ENCODE measurements around the gene CALHM6. TPM values are rescaled to one million over a fixed set of nuclear protein-coding genes. Genes with fewer than 3 reads are reported as not detected.

CALHM6 gene
- total RNA-seq, 2 experiments from 2014 or later, result 10.9 to 11.3 TPM

DNA sequence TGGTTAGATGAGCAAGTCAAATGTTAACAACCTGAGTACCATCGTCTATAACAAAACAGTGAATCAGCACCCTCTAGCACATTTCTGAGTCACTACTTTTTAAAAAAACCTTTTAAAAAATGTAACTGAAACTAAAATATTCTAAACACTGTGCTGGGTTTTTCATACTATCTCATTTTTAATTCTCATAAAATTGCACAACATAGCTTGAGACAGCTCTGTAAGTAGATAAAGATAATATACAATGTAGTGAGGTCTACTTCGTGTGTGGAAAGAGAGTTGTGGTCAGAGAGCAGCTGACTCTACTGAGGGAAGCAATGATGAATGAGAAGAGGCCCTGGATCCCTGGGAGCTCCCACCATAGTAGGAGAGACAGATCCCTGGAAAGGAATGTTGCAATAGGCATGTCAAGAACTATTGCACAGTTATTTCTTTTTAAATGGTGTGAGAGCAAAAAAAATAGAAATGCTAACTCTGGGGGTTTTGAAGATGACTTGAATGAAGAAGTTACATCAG, 13.6 kb upstream of the CALHM6 start:
- Mint-ChIP-seq H3K4me3 (no peak overlapping the region), H3K27ac (no peak overlapping the region), H3K27me3 (peaks cover 6% of the 10 kb centered on the region), H3K9me3 (no peaks in the 10 kb centered on the region), H3K4me1 (ENCODE audit: low read depth) (peaks cover 22% of the 10 kb centered on the region), H3K36me3 (ENCODE audit: low read depth) (no peaks in the 10 kb centered on the region)
- ATAC-seq (no peak), DNase-seq (no peak)
- CTCF ChIA-PET, result no interaction called here
- intact Hi-C loops (cut with micrococcal nuclease), result no loop called here
- TF ChIP-seq CTCF (IDR thresholded peaks at IDR 0.05), result no peak
- POLR2A ChIA-PET, result no interaction called here

- Mint-ChIP-seq H3K27me3 (peaks cover 11% of the 10 kb centered on the region), H3K27ac (no peak overlapping the region), H3K36me3 (ENCODE audit: low read depth) (no peaks in the 10 kb centered on the region), H3K4me1 (ENCODE audit: low read depth) (peaks cover 21% of the 10 kb centered on the region), H3K4me3 (no peak overlapping the region), H3K9me3 (no peaks in the 10 kb centered on the region)
- ATAC-seq (no peak), DNase-seq (no peak)
- intact Hi-C loops (cut with micrococcal nuclease), result no loop called here
- POLR2A ChIA-PET, result no interaction called here
- no peak for TF ChIP-seq CTCF (IDR thresholded peaks at IDR 0.05)
- CTCF ChIA-PET, result interaction anchor here (0.9 to 1.6 kb wide), 2 partner anchors 22 to 111 kb away, joined by 3 to 5 read pairs; no protein-coding TSS in a partner anchor
Observed at GRCh38 chr6:116449565-116449964, 11.6 kb upstream of the CALHM6 start.

GRCh38 chr6:116450185-116450710, 10.9 kb upstream of the CALHM6 start:
- DNase-seq (no peak), ATAC-seq (no peak)
- ChIA-PET CTCF (interaction anchor here (0.9 to 1.6 kb wide), 2 partner anchors 23 to 111 kb away, joined by 3 to 5 read pairs; no protein-coding TSS in a partner anchor), POLR2A (no interaction called here)
- Mint-ChIP-seq H3K4me1 (ENCODE audit: low read depth) (peaks cover 15% of the 10 kb centered on the region), H3K4me3 (no peak overlapping the region), H3K27ac (no peak overlapping the region), H3K36me3 (ENCODE audit: low read depth) (no peaks in the 10 kb centered on the region), H3K9me3 (no peaks in the 10 kb centered on the region), H3K27me3 (peaks cover 11% of the 10 kb centered on the region)
- intact Hi-C loops (cut with micrococcal nuclease), result no loop called here
- no peak for TF ChIP-seq CTCF (IDR thresholded peaks at IDR 0.05)

DNA sequence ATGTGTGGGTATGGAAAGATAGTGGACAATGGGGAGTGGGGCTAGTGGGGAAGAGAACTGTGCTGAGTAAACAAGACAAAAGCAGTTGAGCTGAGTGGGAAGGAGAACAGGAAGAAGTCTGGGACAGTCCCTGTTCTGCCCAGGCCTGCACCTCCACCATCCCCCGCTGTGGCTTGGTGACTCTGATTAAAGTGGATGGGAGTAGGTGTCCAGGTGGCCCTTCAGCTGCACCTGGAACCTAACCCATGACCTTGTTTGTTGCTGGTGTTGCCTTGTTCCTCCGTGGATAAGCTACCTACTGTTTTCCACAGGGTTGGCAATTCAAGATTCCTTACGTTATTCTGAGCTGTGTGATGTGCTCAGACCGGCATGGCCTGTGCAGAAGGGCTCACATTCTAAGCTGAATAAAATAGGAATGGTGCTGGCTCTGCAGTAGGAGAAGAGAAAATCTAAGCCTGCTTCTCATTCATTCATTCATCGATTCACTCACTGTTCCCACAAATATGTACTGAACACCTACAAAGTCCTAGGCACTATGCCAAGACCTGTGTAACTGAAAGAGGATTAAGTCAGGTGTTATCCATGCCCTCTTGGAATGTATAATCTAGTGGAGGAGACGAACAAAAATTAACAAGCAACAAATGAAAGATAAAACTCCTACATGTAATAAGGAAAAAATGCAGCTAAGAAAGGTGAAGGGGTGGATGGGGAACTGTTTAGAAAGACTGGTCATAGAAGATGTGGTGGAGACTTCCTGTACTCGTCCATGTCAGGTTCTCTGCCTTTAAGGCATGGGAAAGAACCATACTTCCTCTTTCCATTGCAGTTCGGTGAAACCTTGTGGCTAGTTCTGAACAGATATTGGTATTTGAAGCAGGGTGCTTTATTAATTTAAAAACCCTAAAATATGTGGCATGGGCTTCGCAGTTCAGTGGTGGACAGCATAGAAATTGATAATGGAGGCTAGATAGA, 10.1 kb upstream of the CALHM6 start:
- H3K4me3 Mint-ChIP-seq, result no peak overlapping the region
- POLR2A ChIA-PET, result no interaction called here
- peaks cover 14% of the 10 kb centered on the region for H3K4me1 Mint-ChIP-seq (ENCODE audit: low read depth)
- intact Hi-C loops (cut with micrococcal nuclease), result no loop called here
- peaks cover 11% of the 10 kb centered on the region for H3K27me3 Mint-ChIP-seq
- no peaks in the 10 kb centered on the region for H3K36me3 Mint-ChIP-seq (ENCODE audit: low read depth)
- no peak overlapping the region for H3K27ac Mint-ChIP-seq
- ATAC-seq (peak; percentile 70), DNase-seq (peak; percentile 46)
- TF ChIP-seq CTCF (IDR thresholded peaks at IDR 0.05), result no peak
- CTCF ChIA-PET, result interaction anchor here (1.6 kb wide), 1 partner anchor 110 kb away, joined by 5 read pairs; no protein-coding TSS in a partner anchor
- H3K9me3 Mint-ChIP-seq, result no peaks in the 10 kb centered on the region

DNA sequence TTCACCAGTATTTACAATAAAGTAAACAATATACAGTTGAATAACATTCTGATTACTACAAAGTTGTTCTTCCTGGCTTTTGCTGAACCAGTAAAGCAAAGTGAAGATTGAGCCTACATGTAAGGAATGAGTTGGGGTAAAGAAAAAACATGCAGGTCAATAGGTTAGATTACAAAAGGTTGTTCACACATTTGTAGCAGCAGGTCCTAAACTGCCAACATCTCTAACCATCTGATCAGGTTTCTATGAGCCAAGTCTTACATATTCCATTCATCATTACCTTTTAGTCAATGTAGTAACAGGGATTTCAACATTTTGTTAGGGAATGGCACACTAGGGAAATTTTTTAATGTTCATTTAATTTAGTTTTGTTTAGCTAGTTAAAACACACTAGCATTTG, 9.3 kb upstream of the CALHM6 start:
- no peak for TF ChIP-seq CTCF (IDR thresholded peaks at IDR 0.05)
- peaks cover 17% of the 10 kb centered on the region for H3K4me1 Mint-ChIP-seq (ENCODE audit: low read depth)
- ChIA-PET CTCF (interaction anchor here (1.6 kb wide), 1 partner anchor 82 kb away, joined by 3 read pairs; no protein-coding TSS in a partner anchor), POLR2A (no interaction called here)
- H3K9me3 Mint-ChIP-seq, result no peaks in the 10 kb centered on the region
- H3K27me3 Mint-ChIP-seq, result peaks cover 11% of the 10 kb centered on the region
- no peaks in the 10 kb centered on the region for H3K36me3 Mint-ChIP-seq (ENCODE audit: low read depth)
- H3K27ac Mint-ChIP-seq, result no peak overlapping the region
- no peak overlapping the region for H3K4me3 Mint-ChIP-seq
- ATAC-seq (no peak), DNase-seq (no peak)
- intact Hi-C loops (cut with micrococcal nuclease), result no loop called here

Data from activated CD8-positive, alpha-beta T cell treated with anti-CD3 and anti-CD28 coated beads for 36 hours (primary cell).